ENCODE data around the gene ASXL2. TPM values are rescaled to one million over a fixed set of nuclear protein-coding genes. Genes with fewer than 3 reads are reported as not detected.

The ASXL2 gene
- total and polyA plus RNA-seq, 2 of the 13 experiments (the other 11 are each of a cell fraction or from before 2014, with no cell fraction given) = 12.1 to 19.2 TPM

GRCh38 chr2:25809646-25810045 is 68.6 kb downstream of the ASXL2 start (continued):
- TF ChIP-seq HOMEZ (CRISPR knock-in tag; IDR thresholded peaks at IDR 0.05; ENCODE audit: low read depth) (peak; percentile 59; the same call in 1 of the 2 replicates), IRF2 (CRISPR knock-in tag; IDR thresholded peaks at IDR 0.05) (0 out of 2 replicates have a peak, but pooled peaks have one; percentile 22), THRA (CRISPR knock-in tag; IDR thresholded peaks at IDR 0.05; ENCODE audit: borderline replicate concordance) (peak; percentile 78; the same call in 1 of the 2 replicates), POGZ (CRISPR knock-in tag; IDR thresholded peaks at IDR 0.05) (peak; percentile 71), CREB3 (CRISPR knock-in tag; IDR thresholded peaks at IDR 0.05) (no peak), ZNF567 (CRISPR knock-in tag; IDR thresholded peaks at IDR 0.05; ENCODE audit: borderline replicate concordance) (no peak), KLF12 (CRISPR knock-in tag; IDR thresholded peaks at IDR 0.05; ENCODE audit: borderline replicate concordance) (no peak), GABPB1 (CRISPR knock-in tag; IDR thresholded peaks at IDR 0.05) (no peak), ZNF124 (CRISPR knock-in tag; IDR thresholded peaks at IDR 0.05) (peak; percentile 38; the same call in 1 of the 2 replicates), RERE (CRISPR knock-in tag; IDR thresholded peaks at IDR 0.05; ENCODE audit: low read depth) (0 out of 2 replicates have a peak, but pooled peaks have one; percentile 35), ZFP62 (CRISPR knock-in tag; IDR thresholded peaks at IDR 0.05) (no peak), POLR2A (IDR thresholded peaks at IDR 0.05; ENCODE audit: insufficient read depth in 1 of 2, low read depth in 2 of 2, low read length in 2 of 2) (no peak), ZNF484 (CRISPR knock-in tag; IDR thresholded peaks at IDR 0.05; ENCODE audit: borderline replicate concordance, low read depth) (no peak), PCBP2 (optimal IDR thresholded peaks at IDR 0.05; ENCODE audit: low read depth, low read length, poor library complexity, severe bottlenecking) (no peak), STAT5B (CRISPR knock-in tag; IDR thresholded peaks at IDR 0.05) (no peak), ZMYM3 (CRISPR knock-in tag; IDR thresholded peaks at IDR 0.05) (peak; percentile 61; the same call in 1 of the 2 replicates), IKZF4 (CRISPR knock-in tag; IDR thresholded peaks at IDR 0.05; ENCODE audit: borderline replicate concordance, low read depth, not compliant biosample characterization) (no peak), SRSF4 (IDR thresholded peaks at IDR 0.05; ENCODE audit: low read depth, low read length, poor library complexity, severe bottlenecking) (no peak), ZNF503 (CRISPR knock-in tag; IDR thresholded peaks at IDR 0.05) (no peak)
